ENCODE results near the gene CDX1. TPM values are rescaled to one million over a fixed set of nuclear protein-coding genes. Genes with fewer than 3 reads are reported as not detected.

The CDX1 gene
- total RNA-seq, 1 donor from 2014 or later: 1.0 TPM

GRCh38 chr5:150126199-150126920 lies 40.2 kb upstream of the CDX1 start:
- Mint-ChIP-seq H3K36me3 (ENCODE audit: unreplicated experiment) (peaks cover 73% of the 10 kb centered on the region), H3K9me3 (ENCODE audit: unreplicated experiment) (no peaks in the 10 kb centered on the region), H3K4me1 (ENCODE audit: unreplicated experiment) (peaks cover 30% of the 10 kb centered on the region), H3K27ac (ENCODE audit: unreplicated experiment) (peak overlapping the region; percentile 62), H3K4me3 (ENCODE audit: unreplicated experiment) (no peak overlapping the region), H3K27me3 (ENCODE audit: unreplicated experiment) (no peaks in the 10 kb centered on the region)
- DNase-seq (ENCODE audit: extremely low spot score, unreplicated experiment): no peak
- TF ChIP-seq CTCF (IDR thresholded peaks at IDR 0.05): no peak

DNA sequence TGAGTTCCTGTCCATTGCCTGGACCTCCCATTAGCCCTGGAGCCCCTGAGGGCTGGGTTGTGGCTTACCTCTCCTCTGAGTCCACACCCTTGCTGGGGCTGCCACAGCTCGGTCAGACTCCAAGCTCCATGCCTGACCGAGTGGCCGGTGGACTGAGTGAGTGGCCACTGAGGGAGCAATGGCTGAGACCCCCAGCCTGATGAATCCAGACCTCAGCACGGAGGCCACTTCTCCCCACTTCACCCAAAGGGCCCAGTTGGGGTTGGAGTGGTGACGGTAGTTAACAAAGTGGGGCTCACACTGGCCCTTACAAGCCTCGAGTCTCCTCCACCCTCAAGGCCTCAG lies 39.7 kb upstream of the CDX1 start:
- Mint-ChIP-seq H3K36me3 (ENCODE audit: unreplicated experiment) (peaks cover 71% of the 10 kb centered on the region), H3K9me3 (ENCODE audit: unreplicated experiment) (no peaks in the 10 kb centered on the region), H3K4me1 (ENCODE audit: unreplicated experiment) (peaks cover 33% of the 10 kb centered on the region), H3K27ac (ENCODE audit: unreplicated experiment) (peak overlapping the region; percentile 62), H3K27me3 (ENCODE audit: unreplicated experiment) (no peaks in the 10 kb centered on the region), H3K4me3 (ENCODE audit: unreplicated experiment) (no peak overlapping the region)
- no peak for DNase-seq (ENCODE audit: extremely low spot score, unreplicated experiment)
- no peak for TF ChIP-seq CTCF (IDR thresholded peaks at IDR 0.05)

- Mint-ChIP-seq H3K27me3 (ENCODE audit: unreplicated experiment) (no peaks in the 10 kb centered on the region), H3K4me3 (ENCODE audit: unreplicated experiment) (no peak overlapping the region), H3K9me3 (ENCODE audit: unreplicated experiment) (no peaks in the 10 kb centered on the region)
Measured at GRCh38 chr5:150129454-150129812, 37.1 kb upstream of the CDX1 start.

DNA sequence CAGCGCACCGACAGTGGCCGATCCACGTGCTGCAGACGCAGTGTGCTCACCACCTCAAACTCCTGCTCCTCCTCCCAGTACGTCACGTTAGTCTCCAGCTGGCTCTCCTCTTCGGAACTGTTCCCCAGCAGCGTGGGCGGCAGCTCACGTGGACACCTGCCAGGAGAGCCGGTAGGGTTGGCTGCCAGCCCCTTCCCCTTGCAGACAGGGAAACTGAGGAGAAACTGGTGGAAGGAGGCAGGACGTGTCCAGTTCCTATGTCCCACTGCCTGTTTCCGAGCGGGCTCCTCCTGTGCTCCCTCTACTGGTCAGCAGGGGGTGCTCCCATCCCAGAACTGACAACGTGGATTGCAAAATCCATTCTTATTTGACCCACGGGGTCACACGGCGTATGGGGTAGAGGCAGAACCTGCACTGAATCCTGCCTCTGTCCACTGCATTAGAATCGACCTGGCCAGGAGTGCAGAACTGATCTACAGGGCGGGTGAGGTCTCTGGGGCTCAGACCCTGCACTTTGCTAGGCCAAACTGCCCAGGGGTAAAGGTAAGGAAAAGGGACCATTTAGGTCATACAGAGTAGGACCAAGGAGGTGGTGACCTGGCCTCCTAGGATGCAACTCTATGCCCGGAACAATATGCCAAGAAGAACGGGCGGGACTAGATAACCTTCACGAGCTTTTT lies 36.6 kb upstream of the CDX1 start:
- Mint-ChIP-seq H3K4me1 (ENCODE audit: unreplicated experiment) (peaks cover 56% of the 10 kb centered on the region), H3K36me3 (ENCODE audit: unreplicated experiment) (peaks cover 83% of the 10 kb centered on the region)

More at GRCh38 chr5:150129454-150129812, 37.1 kb upstream of the CDX1 start:
- Mint-ChIP-seq H3K36me3 (ENCODE audit: unreplicated experiment) (peaks cover 80% of the 10 kb centered on the region), H3K4me1 (ENCODE audit: unreplicated experiment) (peaks cover 53% of the 10 kb centered on the region), H3K27ac (ENCODE audit: unreplicated experiment) (no peak overlapping the region)
- no peak for TF ChIP-seq CTCF (IDR thresholded peaks at IDR 0.05)
- DNase-seq (ENCODE audit: extremely low spot score, unreplicated experiment): no peak

More for the DNA sequence above, 36.6 kb upstream of the CDX1 start:
- peak overlapping the region; percentile 74 for H3K27ac Mint-ChIP-seq (ENCODE audit: unreplicated experiment)
- DNase-seq (ENCODE audit: extremely low spot score, unreplicated experiment): no peak
- TF ChIP-seq CTCF (IDR thresholded peaks at IDR 0.05): peak; percentile 91
- no peaks in the 10 kb centered on the region for H3K9me3 Mint-ChIP-seq (ENCODE audit: unreplicated experiment)
- no peak overlapping the region for H3K4me3 Mint-ChIP-seq (ENCODE audit: unreplicated experiment)
- no peaks in the 10 kb centered on the region for H3K27me3 Mint-ChIP-seq (ENCODE audit: unreplicated experiment)

Measured in osteocyte (in vitro differentiated cells).